Fibroblast of lung (primary cell): Measurements from ENCODE around the gene FGA. TPM values are rescaled to one million over a fixed set of nuclear protein-coding genes. Genes with fewer than 3 reads are reported as not detected.

ENCODE experiments used
- DNase-seq, 2 donors: peaks; one replicate each; pipeline versions ENCODE4 v3.0.0 to v3.0.0-alpha.2; 2010; ENCODE audit warnings: low read depth in 2 of 2
- H2AFZ ChIP-seq: 2 replicates; pipeline ENCODE4 v1.5.1; 2012; ENCODE audit warnings: low read length, control low read depth, inconsistent platforms
- H3K27ac ChIP-seq: 2 replicates; pipeline ENCODE4 v1.5.1; 2011; ENCODE audit warnings: low read length, control low read depth; ENCODE audit not compliant: insufficient read depth
- H3K27me3 ChIP-seq: 2 replicates; pipeline ENCODE4 v1.5.1; 2011; ENCODE audit warnings: mild to moderate bottlenecking, low read length; ENCODE audit not compliant: control insufficient read depth, insufficient read depth
- H3K36me3 ChIP-seq: 2 replicates; pipeline ENCODE4 v1.5.1; 2011; ENCODE audit warnings: low read length; ENCODE audit not compliant: control insufficient read depth, insufficient read depth
- H3K4me1 ChIP-seq: 2 replicates; pipeline ENCODE4 v1.5.1; 2011; ENCODE audit warnings: low read length; ENCODE audit not compliant: control insufficient read depth, insufficient read depth; ENCODE audit errors: extremely low read depth
- H3K4me2 ChIP-seq: 2 replicates; pipeline ENCODE4 v1.5.1; 2011; ENCODE audit warnings: low read length, control low read depth; ENCODE audit not compliant: insufficient read depth; ENCODE audit errors: extremely low read depth
- H3K4me3 ChIP-seq, 4 experiments: fragments of 200-600 bp in 1 of 4; sonication (generic) in 1 of 4; replicated peaks in 1 of 4; 2 replicates each; pipeline ENCODE4 v1.5.1; 2011 to 2016; ENCODE audit warnings: low read length in 4 of 4, low read depth in 3 of 4, mild to moderate bottlenecking in 3 of 4, control low read depth in 2 of 4, inconsistent platforms in 1 of 4, mixed read lengths in 1 of 4; ENCODE audit not compliant: insufficient read depth in 1 of 4; ENCODE audit errors: control extremely low read depth in 1 of 4
- H3K79me2 ChIP-seq: 2 replicates; pipeline ENCODE4 v1.5.1; 2012; ENCODE audit warnings: mild to moderate bottlenecking, low read length, inconsistent platforms; ENCODE audit not compliant: control insufficient read depth, insufficient read depth
- H3K9ac ChIP-seq: 2 replicates; pipeline ENCODE4 v1.5.1; 2011; ENCODE audit warnings: mild to moderate bottlenecking, low read length, control low read depth; ENCODE audit not compliant: insufficient read depth
- H3K9me3 ChIP-seq: 2 replicates; pipeline ENCODE4 v1.5.1; 2012; ENCODE audit warnings: low read depth, low read length; ENCODE audit not compliant: control insufficient read depth, insufficient read depth
- H4K20me1 ChIP-seq: 2 replicates; pipeline ENCODE4 v1.5.1; 2011; ENCODE audit warnings: low read length; ENCODE audit not compliant: control insufficient read depth, insufficient read depth; ENCODE audit errors: extremely low read depth
- EZH2 ChIP-seq: IDR thresholded peaks from 2 replicates; pipeline ENCODE4 v1.5.1; 2012; ENCODE audit warnings: low read length, control low read depth, mild to moderate bottlenecking; ENCODE audit errors: missing control alignments
- polyA plus RNA-seq, 2 donors: library from polyadenylated mRNA; depleted of rRNA in 1 of 2; stranded (reverse) in 1 of 2; unstranded in 1 of 2; fragments of >200 nt; gene quantifications; 2 replicates each; pipeline ENCODE4 v1.2.1, GENCODE V29; 2011 to 2012; ENCODE audit warnings: missing spikeins in 1 of 2
- total RNA-seq: library from RNA; depleted of rRNA; stranded (reverse); fragments of >200 nt; gene quantifications from 2 replicates; pipeline ENCODE4 v1.2.1, GENCODE V29; 2014
- TF ChIP-seq, protein P1 (sequence below), 2 donors: IDR thresholded peaks in 1 of 2; conservative IDR thresholded peaks in 1 of 2; 1 replicate in 1 of 2; 2 replicates in 1 of 2; pipeline ENCODE4 v1.5.1; 2011 to 2012; ENCODE audit warnings: low read length in 2 of 2, control low read depth in 1 of 2, inconsistent platforms in 1 of 2, low read depth in 1 of 2, mild to moderate bottlenecking in 1 of 2

FGA gene
- total and polyA plus RNA-seq, 2 donors (not counting 1 experiment from before 2014, with no cell fraction given): not detected

DNA sequence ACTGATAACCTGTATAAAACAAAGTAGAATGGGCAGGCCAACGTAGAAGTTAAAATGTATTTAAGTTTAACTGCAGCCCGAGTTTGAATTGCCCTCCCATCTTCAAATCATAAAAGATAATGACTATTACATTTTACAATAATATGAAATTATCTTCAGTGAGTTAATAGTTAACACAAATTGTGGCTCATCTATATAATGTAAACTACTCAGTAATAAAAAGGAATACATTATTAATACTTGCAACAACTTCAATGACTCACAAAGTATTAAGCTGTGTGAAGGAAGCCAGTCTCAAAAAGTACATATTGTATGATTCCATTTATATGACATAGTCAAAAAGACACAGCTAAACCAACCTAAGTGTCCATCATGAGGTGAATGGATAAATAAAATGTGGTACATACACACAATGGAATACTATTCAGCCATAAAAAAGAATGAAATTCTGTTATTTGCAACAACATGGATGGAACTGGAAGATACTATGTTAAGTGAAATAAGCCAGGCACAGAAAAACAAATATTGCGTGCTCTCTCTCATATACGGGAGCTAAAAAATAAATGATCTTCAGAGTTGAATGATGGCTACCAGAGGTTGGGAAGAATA is 48.2 kb downstream of the FGA start:
- no peak for TF ChIP-seq EZH2
- TF ChIP-seq, protein P1, sequence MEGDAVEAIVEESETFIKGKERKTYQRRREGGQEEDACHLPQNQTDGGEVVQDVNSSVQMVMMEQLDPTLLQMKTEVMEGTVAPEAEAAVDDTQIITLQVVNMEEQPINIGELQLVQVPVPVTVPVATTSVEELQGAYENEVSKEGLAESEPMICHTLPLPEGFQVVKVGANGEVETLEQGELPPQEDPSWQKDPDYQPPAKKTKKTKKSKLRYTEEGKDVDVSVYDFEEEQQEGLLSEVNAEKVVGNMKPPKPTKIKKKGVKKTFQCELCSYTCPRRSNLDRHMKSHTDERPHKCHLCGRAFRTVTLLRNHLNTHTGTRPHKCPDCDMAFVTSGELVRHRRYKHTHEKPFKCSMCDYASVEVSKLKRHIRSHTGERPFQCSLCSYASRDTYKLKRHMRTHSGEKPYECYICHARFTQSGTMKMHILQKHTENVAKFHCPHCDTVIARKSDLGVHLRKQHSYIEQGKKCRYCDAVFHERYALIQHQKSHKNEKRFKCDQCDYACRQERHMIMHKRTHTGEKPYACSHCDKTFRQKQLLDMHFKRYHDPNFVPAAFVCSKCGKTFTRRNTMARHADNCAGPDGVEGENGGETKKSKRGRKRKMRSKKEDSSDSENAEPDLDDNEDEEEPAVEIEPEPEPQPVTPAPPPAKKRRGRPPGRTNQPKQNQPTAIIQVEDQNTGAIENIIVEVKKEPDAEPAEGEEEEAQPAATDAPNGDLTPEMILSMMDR (conservative IDR thresholded peaks at IDR 0.05 in 1 of 2, IDR thresholded peaks at IDR 0.05 in 1 of 2; ENCODE audit: low read depth in 1 of 2, low read length in 2 of 2): no peak
- Histone ChIP-seq H3K4me2 (no peak overlapping the region), H3K27ac (no peak overlapping the region), H3K4me3 (no peak overlapping the region), H3K27me3 (no peaks in the 10 kb centered on the region), H4K20me1 (no peaks in the 10 kb centered on the region), H3K36me3 (peaks cover 11% of the 10 kb centered on the region), H3K9me3 (no peaks in the 10 kb centered on the region), H2AFZ (no peak overlapping the region), H3K79me2 (no peaks in the 10 kb centered on the region), H3K9ac (no peak overlapping the region), H3K4me1 (no peaks in the 10 kb centered on the region)
- no peak for DNase-seq

Other genes with a start within 250 kb of the FGA start
- gene DCHS2, start 98.9 kb downstream of the FGA start, total RNA-seq: under 0.01 TPM in 1 of 2 replicates, not detected in the other
- gene DCHS2, start 98.9 kb downstream of the FGA start, polyA plus RNA-seq: not detected in 2 replicates
- 72.5 and 73.4 TPM in 2 replicates for gene PLRG1, start 40.3 kb downstream of the FGA start, total RNA-seq
- 101 and 123 TPM in 2 replicates for gene PLRG1, start 40.3 kb downstream of the FGA start, polyA plus RNA-seq
- gene FGB, start 27.7 kb downstream of the FGA start, total RNA-seq: not detected in 2 replicates
- gene FGB, start 27.7 kb downstream of the FGA start, polyA plus RNA-seq: not detected in 2 replicates
- gene FGG, start 21.9 kb upstream of the FGA start, total RNA-seq: not detected in 2 replicates
- gene FGG, start 21.9 kb upstream of the FGA start, polyA plus RNA-seq: not detected in 2 replicates
- gene LRAT, start 153.3 kb upstream of the FGA start, total RNA-seq: under 0.01 TPM in 2 replicates
- gene LRAT, start 153.3 kb upstream of the FGA start, polyA plus RNA-seq: 0.03 and 0.08 TPM in 2 replicates
- gene RBM46, start 190.5 kb upstream of the FGA start, total RNA-seq: under 0.01 TPM in 1 of 2 replicates, not detected in the other
- gene RBM46, start 190.5 kb upstream of the FGA start, polyA plus RNA-seq: 0.06 and 0.08 TPM in 2 replicates